HG02610 (cell line): ENCODE data around the gene KCNF1.

ENCODE experiments used
- ATAC-seq: cut with Tn5 transposase; IDR thresholded peaks from one replicate; pipeline ENCODE4 v1.9.1; 2021; ENCODE audit warnings: mild to moderate bottlenecking, moderate library complexity; ENCODE audit not compliant: unreplicated experiment

The KCNF1 gene

GRCh38 chr2:10879624-10880585 is 31.8 kb upstream of the KCNF1 start:
- no peak for ATAC-seq

- no peak for ATAC-seq
These were observed 31.0 kb upstream of the KCNF1 start for GRCh38 chr2:10880586-10881321.

- no peak for ATAC-seq
These were observed 29.2 kb upstream of the KCNF1 start for GRCh38 chr2:10882568-10882967.

GRCh38 chr2:10883066-10883465 is 28.7 kb upstream of the KCNF1 start:
- ATAC-seq: no peak

GRCh38 chr2:10883801-10884478 is 27.8 kb upstream of the KCNF1 start:
- no peak for ATAC-seq

- no peak for ATAC-seq
These were observed 27.2 kb upstream of the KCNF1 start for GRCh38 chr2:10884574-10884975.

GRCh38 chr2:10885094-10885860 is 26.5 kb upstream of the KCNF1 start:
- ATAC-seq: no peak

GRCh38 chr2:10887476-10887875 is 24.3 kb upstream of the KCNF1 start:
- ATAC-seq: no peak

GRCh38 chr2:10889651-10890215 is 22.0 kb upstream of the KCNF1 start:
- ATAC-seq: no peak

GRCh38 chr2:10890706-10891270 is 20.9 kb upstream of the KCNF1 start:
- ATAC-seq: no peak

GRCh38 chr2:10891390-10891789 is 20.3 kb upstream of the KCNF1 start:
- no peak for ATAC-seq

GRCh38 chr2:10891848-10892247 is 19.9 kb upstream of the KCNF1 start:
- no peak for ATAC-seq

- no peak for ATAC-seq
These were observed 19.4 kb upstream of the KCNF1 start for GRCh38 chr2:10892316-10892715.

- no peak for ATAC-seq
These were observed 18.9 kb upstream of the KCNF1 start for GRCh38 chr2:10892796-10893350.

- no peak for ATAC-seq
These were observed 17.3 kb upstream of the KCNF1 start for GRCh38 chr2:10894264-10894935.

- no peak for ATAC-seq
These were observed 16.5 kb upstream of the KCNF1 start for GRCh38 chr2:10895231-10895630.

GRCh38 chr2:10897956-10898355 is 13.8 kb upstream of the KCNF1 start:
- ATAC-seq: no peak

- no peak for ATAC-seq
These were observed 11.3 kb upstream of the KCNF1 start for GRCh38 chr2:10900216-10901109.
